ENCODE data around the gene ZNF430. TPM values are rescaled to one million over a fixed set of nuclear protein-coding genes. Genes with fewer than 3 reads are reported as not detected.

ZNF430 gene
- total and polyA plus RNA-seq, 2 experiments from 2014 or later = 9.1 to 11.8 TPM

- Histone ChIP-seq H3K27ac (no peak overlapping the region), H3K4me2 (ENCODE audit: unreplicated experiment) (no peak overlapping the region), H3F3A (ENCODE audit: insufficient read depth) (no peaks in the 10 kb centered on the region), H2AFZ (no peak overlapping the region), H3K36me3 (ENCODE audit: low read depth) (peaks cover 50% of the 10 kb centered on the region), H3K4me3 (no peak overlapping the region), H3K9me3 (ENCODE audit: low read depth) (peaks cover 7% of the 10 kb centered on the region), H4K20me1 (ENCODE audit: insufficient read depth) (no peaks in the 10 kb centered on the region), H3K9ac (no peak overlapping the region), H3K9me2 (ENCODE audit: insufficient read depth) (no peaks in the 10 kb centered on the region), H3K79me2 (ENCODE audit: insufficient read depth) (peaks cover 82% of the 10 kb centered on the region), H3K27me3 (replicated peaks; ENCODE audit: insufficient read depth) (no peaks in the 10 kb centered on the region), H3K4me1 (ENCODE audit: insufficient read depth) (no peaks in the 10 kb centered on the region)
- 94 to 99% methylated on average over 2 of the region's 2 CpGs for WGBS, 2 experiments (ENCODE audit: low coverage in 1 of 2, low lambda C conversion rate in 2 of 2, missing lambda C conversion rate in 2 of 2)
- DNase-seq = no peak
- TF ChIP-seq EZH2 (IDR thresholded peaks at IDR 0.05; ENCODE audit: insufficient read depth, poor library complexity, severe bottlenecking) (no peak), EZH2phosphoT487 (IDR thresholded peaks at IDR 0.05; ENCODE audit: insufficient read depth, low read depth) (no peak)
- in situ Hi-C loops (cut with MboI) = no loop called here
Observed at GRCh38 chr19:21047716-21048115, 27.3 kb downstream of the ZNF430 start.

DNA sequence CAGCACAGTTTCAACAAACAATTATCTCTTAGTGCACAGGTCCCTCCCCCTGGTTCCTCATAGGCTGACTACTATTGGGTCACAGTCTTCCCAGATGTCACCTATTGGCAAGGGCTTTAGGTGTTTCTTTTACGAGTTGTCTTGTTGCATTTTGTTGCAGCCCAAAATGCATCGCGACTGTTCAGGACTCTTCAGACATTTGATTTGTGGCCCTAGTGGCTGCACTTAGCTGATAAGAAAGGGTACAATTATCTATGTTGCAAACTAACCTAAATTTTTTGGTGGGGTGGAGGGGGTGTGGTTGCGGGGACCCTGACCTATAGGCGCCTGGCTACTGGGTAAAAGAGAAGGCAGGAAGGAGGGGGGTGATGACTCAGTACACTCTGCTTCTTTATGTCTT lies 32.4 kb downstream of the ZNF430 start:
- 95 to 97% methylated on average over 5 of the region's 5 CpGs for WGBS, 2 experiments (ENCODE audit: low coverage in 1 of 2, low lambda C conversion rate in 2 of 2, missing lambda C conversion rate in 2 of 2)
- H3K36me3 ChIP-seq (ENCODE audit: low read depth) = peaks cover 61% of the 10 kb centered on the region
- H3K9me3 ChIP-seq (ENCODE audit: low read depth) = no peaks in the 10 kb centered on the region
- no peak overlapping the region for H3K4me3 ChIP-seq
- no peak overlapping the region for H2AFZ ChIP-seq
- in situ Hi-C loops (cut with MboI) = no loop called here
- no peak for DNase-seq
- no peak overlapping the region for H3K4me2 ChIP-seq (ENCODE audit: unreplicated experiment)
- H3K9ac ChIP-seq = no peak overlapping the region
- TF ChIP-seq EZH2phosphoT487 (IDR thresholded peaks at IDR 0.05; ENCODE audit: insufficient read depth, low read depth) = no peak
- TF ChIP-seq EZH2 (IDR thresholded peaks at IDR 0.05; ENCODE audit: insufficient read depth, poor library complexity, severe bottlenecking) = no peak
- H3K27me3 ChIP-seq (replicated peaks; ENCODE audit: insufficient read depth) = no peaks in the 10 kb centered on the region
- H3K9me2 ChIP-seq (ENCODE audit: insufficient read depth) = no peaks in the 10 kb centered on the region
- no peaks in the 10 kb centered on the region for H3K4me1 ChIP-seq (ENCODE audit: insufficient read depth)
- no peaks in the 10 kb centered on the region for H3F3A ChIP-seq (ENCODE audit: insufficient read depth)
- H3K27ac ChIP-seq = no peak overlapping the region
- peaks cover 42% of the 10 kb centered on the region for H3K79me2 ChIP-seq (ENCODE audit: insufficient read depth)
- H4K20me1 ChIP-seq (ENCODE audit: insufficient read depth) = no peaks in the 10 kb centered on the region

- Histone ChIP-seq H3K9me2 (ENCODE audit: insufficient read depth) (no peaks in the 10 kb centered on the region), H3K9me3 (ENCODE audit: low read depth) (peaks cover 4% of the 10 kb centered on the region), H2AFZ (no peak overlapping the region), H3K4me3 (no peak overlapping the region), H3F3A (ENCODE audit: insufficient read depth) (no peaks in the 10 kb centered on the region), H3K4me1 (ENCODE audit: insufficient read depth) (no peaks in the 10 kb centered on the region), H3K9ac (no peak overlapping the region), H3K36me3 (ENCODE audit: low read depth) (peaks cover 30% of the 10 kb centered on the region), H3K79me2 (ENCODE audit: insufficient read depth) (no peaks in the 10 kb centered on the region), H3K4me2 (ENCODE audit: unreplicated experiment) (no peak overlapping the region), H3K27ac (no peak overlapping the region), H4K20me1 (ENCODE audit: insufficient read depth) (no peaks in the 10 kb centered on the region), H3K27me3 (replicated peaks; ENCODE audit: insufficient read depth) (no peaks in the 10 kb centered on the region)
- no peak for TF ChIP-seq EZH2 (IDR thresholded peaks at IDR 0.05; ENCODE audit: insufficient read depth, poor library complexity, severe bottlenecking)
- no peak for TF ChIP-seq EZH2phosphoT487 (IDR thresholded peaks at IDR 0.05; ENCODE audit: insufficient read depth, low read depth)
- no peak for DNase-seq
- in situ Hi-C loops (cut with MboI) = no loop called here
Observed at GRCh38 chr19:21065336-21065735, 44.9 kb downstream of the ZNF430 start.

DNA sequence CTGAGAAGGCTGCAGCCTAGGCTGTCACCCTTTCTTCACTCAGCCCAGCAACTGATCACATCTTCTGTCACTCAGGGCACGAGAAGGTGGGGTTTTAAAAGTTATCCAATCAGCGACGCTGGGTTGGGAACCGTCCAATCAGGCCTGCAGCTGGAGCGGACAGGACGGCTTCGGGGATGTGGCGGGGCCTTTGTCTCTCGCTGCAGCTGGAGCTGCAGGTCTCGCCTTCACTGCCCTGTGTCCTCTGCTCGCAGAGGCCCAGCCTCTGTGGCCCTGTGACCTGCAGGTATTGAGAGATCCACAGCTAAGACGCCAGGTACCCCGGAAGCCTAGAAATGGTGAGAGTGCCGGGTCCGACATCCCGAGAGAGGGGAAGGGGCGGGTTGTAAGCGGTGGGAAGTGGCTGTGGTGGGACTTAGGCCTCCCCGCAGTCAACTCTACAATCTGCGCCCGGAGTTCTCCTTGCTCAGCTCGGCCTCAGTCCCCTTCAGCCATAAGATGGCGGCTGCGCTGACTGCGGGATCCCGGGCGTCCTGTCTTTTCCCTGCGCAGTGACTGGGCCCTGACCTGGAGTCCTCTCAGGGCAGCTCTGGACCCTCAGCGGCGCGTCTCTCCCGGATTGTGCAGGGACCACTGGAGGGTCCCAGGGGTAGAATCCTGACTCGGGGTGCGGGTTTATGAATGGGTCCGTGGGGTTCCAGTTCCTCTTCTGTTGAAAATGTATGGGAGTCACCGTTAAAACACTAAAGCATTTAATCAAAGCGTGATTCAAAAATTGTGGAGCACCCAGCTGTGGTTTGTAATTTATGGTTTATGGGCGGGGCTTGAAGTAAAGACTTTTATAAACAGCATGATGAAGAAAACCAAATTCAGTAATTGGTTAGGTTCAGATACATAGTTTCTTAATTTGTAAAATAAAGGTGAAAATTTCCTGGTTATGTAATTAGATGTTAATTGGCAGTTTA lies 61.8 kb downstream of the ZNF430 start, which contains the start of gene ZNF714:
ZNF714 (plus strand) TSS at position 193 of the 965 bp plus-strand sequence. CDS start 16,066 bp downstream, outside the sequence.
- Histone ChIP-seq H3K36me3 (ENCODE audit: low read depth) (no peaks in the 10 kb centered on the region; the same call in 1 of the 2 replicates), H3K4me2 (ENCODE audit: unreplicated experiment) (peak within 1 kb of the TSS; percentile 59), H3K9me2 (ENCODE audit: insufficient read depth) (no peaks in the 10 kb centered on the region), H3K27ac (peak within 1 kb of the TSS; percentile 67), H4K20me1 (ENCODE audit: insufficient read depth) (no peaks in the 10 kb centered on the region), H3K4me3 (peak within 1 kb of the TSS; percentile 70), H3K9me3 (ENCODE audit: low read depth) (no peaks in the 10 kb centered on the region), H3K27me3 (replicated peaks; ENCODE audit: insufficient read depth) (no peaks in the 10 kb centered on the region), H3K4me1 (ENCODE audit: insufficient read depth) (peaks cover 18% of the 10 kb centered on the region), H3K9ac (peak within 1 kb of the TSS; percentile 82), H2AFZ (peak within 1 kb of the TSS; percentile 78), H3K79me2 (ENCODE audit: insufficient read depth) (peaks cover 14% of the 10 kb centered on the region; the same call in 1 of the 2 replicates), H3F3A (ENCODE audit: insufficient read depth) (peaks cover 6% of the 10 kb centered on the region; the same call in 1 of the 2 replicates)
- TF ChIP-seq EZH2 (IDR thresholded peaks at IDR 0.05; ENCODE audit: insufficient read depth, poor library complexity, severe bottlenecking) = no peak
- TF ChIP-seq EZH2phosphoT487 (IDR thresholded peaks at IDR 0.05; ENCODE audit: insufficient read depth, low read depth) = no peak
- 46 to 51% methylated on average over 37 to 38 of the region's 38 CpGs for WGBS, 2 experiments (ENCODE audit: low coverage in 1 of 2, low lambda C conversion rate in 2 of 2, missing lambda C conversion rate in 2 of 2)
- DNase-seq = peak; percentile 87
- in situ Hi-C loops (cut with MboI) = no loop called here

All from GM23248 (cell line).